Neural cell (in vitro differentiated cells): ENCODE results near the gene SPEM1.
A peak's percentile ranks its signal among the peaks of the same experiment; 100 is the strongest.

Experiments used
- CTCF ChIP-seq: fragments of 450-650 bp; IDR thresholded peaks from 2 replicates; pipeline ENCODE4 v1.5.1; 2014; ENCODE audit warnings: antibody characterized with exemption, mild to moderate bottlenecking, moderate library complexity; ENCODE audit not compliant: poor library complexity, severe bottlenecking
- EP300 ChIP-seq: fragments of 450-650 bp; conservative IDR thresholded peaks from 2 replicates; pipeline ENCODE4 v1.6.1; 2014; ENCODE audit warnings: antibody characterized with exemption, mild to moderate bottlenecking, moderate library complexity; ENCODE audit not compliant: poor library complexity, severe bottlenecking
- EZH2 ChIP-seq: fragments of 200-600, 300-800 bp; shearing (Covaris generic), sonication (generic); IDR thresholded peaks from 2 replicates; pipeline ENCODE4 v1.6.1; 2014; ENCODE audit warnings: antibody characterized with exemption, low read length, borderline replicate concordance, mild to moderate bottlenecking; ENCODE audit not compliant: insufficient read depth, poor library complexity, severe bottlenecking
- RAD21 ChIP-seq: fragments of 450-650 bp; conservative IDR thresholded peaks from 2 replicates; pipeline ENCODE4 v1.6.1; 2014; ENCODE audit warnings: antibody characterized with exemption, mild to moderate bottlenecking, moderate library complexity
- REST ChIP-seq: IDR thresholded peaks from 2 replicates; pipeline ENCODE4 v1.6.1; 2012; ENCODE audit warnings: borderline replicate concordance
- SMC3 ChIP-seq: fragments of 450-650 bp; conservative IDR thresholded peaks from 2 replicates; pipeline ENCODE4 v1.6.1; 2014; ENCODE audit warnings: antibody characterized with exemption, mild to moderate bottlenecking, moderate library complexity; ENCODE audit not compliant: poor library complexity

DNA sequence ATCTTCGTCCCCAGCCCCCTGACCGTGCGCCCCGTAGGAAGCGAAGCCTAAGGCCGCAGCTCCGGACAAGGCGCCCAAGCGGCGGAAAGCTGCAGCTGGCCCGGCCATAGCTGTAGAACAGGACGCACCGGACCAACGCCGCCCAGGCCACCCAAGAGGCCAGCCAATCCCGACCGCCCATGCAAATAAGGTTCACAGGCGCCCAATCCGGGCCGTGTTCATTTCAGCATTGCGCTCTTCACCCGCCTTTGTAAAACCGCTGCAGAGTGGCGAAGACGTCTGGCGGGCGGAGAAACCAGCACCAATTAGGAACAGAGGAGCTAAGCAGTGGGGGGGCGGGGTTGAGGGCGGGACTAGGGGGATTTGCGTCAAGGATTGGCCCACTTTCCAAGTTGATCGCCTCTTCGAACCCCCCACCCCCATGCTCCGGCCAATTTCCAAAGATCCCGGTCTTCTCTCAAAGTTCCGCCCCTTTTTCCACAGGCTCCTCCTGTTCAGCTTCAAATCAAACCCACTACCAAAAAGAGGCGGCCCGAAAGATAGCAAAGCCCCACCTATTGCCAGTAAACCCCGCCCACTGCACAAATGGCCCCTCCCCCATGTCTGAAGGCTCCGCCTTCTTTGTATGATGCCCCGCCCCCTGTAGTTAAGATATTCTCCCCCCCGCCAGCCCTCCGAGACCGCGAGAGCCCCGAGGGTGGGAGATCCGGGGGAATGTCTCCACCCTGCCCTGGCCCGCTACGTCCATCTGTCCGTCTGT is 16.0 kb upstream of the SPEM1 start, which contains the start of gene TMEM256:
- TF ChIP-seq CTCF (peak; percentile 37), SMC3 (no peak), REST (peak; percentile 40), EZH2 (no peak), RAD21 (no peak), EP300 (no peak)
